HG03103 (cell line): ENCODE data around the gene CEACAM1.
"Not testable (repeated sequence)": the region's sequence is repeated elsewhere in the genome, so short reads cannot be mapped to it uniquely, and the experiment has no call there.

ENCODE experiments used
- ATAC-seq: cut with Tn5 transposase; IDR thresholded peaks from one replicate; pipeline ENCODE4 v1.9.1; 2021; ENCODE audit warnings: low read depth; ENCODE audit not compliant: unreplicated experiment

CEACAM1 gene

DNA sequence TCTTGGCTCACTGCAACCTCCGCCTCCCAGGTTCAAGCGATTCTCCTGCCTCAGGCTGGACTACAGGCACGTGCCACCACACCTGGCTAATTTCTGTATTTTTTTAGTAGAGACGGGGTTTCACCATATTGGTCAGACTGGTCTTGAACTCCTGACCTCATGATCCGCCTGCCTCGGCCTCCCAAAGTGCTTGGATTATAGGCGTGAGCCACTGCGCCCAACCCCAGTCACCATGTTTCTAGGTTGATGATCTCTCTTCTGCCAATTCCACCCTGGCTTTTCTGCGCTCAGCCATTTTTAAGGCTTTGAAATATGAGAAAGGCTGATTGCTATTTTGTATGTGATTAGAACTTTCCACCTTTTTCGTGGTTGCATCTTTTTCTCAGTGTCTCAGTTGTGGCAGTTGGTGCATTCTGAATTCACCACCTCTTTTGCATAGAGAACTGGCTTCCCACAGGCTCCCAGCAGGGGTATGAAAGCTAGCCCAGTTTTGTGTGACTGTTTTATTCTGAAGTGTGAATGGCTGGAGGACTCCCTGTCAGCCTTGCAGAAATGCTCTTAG lies 15.5 kb downstream of the CEACAM1 start:
- no peak for ATAC-seq

DNA sequence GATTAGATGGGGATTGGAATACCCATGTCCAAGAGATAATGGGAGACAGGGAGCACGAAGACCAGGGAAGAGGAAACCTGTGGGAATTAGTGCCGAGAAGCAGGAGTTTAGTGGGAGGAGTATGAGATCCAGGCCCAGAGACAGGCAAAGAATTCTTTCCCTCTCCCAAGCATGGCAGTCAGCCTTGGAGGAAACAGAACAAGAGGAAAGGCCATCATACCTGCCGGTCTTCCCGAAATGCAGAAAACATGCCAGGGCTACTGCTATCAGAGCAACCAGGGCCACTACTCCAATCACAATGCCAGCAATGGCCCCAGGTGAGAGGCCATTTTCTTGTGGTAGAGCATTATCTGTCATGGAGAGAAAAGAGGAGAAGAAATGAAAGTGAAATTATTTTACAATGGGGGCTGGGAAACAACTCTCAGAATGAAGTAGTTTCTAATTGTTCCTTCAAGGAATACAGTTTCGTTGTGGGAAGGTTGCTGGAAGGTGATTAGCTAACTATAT lies 16.1 kb downstream of the CEACAM1 start:
- ATAC-seq: no peak

GRCh38 chr19:42511340-42511739 lies 16.9 kb downstream of the CEACAM1 start:
- no peak for ATAC-seq

GRCh38 chr19:42508892-42509444 lies 19.3 kb downstream of the CEACAM1 start:
- no peak for ATAC-seq

DNA sequence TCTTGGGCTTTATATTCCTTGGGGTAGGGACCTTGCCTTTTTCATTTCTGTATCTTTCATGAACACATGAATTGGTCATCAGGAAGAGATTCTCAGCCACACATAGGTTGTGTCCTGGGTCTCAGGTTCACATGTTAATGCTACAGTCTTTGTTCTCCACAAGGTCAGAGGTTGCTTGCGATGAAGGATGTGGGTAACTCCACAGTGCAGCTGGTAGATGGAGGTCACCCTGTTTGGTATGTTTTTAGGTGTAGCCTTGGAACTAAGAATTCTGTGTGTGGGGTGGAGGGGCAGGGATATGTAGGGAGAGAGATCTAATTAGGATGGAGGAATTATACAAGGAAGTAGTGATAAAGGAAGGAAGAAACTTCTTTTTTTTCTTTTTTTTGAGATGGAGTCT lies 23.2 kb downstream of the CEACAM1 start:
- ATAC-seq: no peak

DNA sequence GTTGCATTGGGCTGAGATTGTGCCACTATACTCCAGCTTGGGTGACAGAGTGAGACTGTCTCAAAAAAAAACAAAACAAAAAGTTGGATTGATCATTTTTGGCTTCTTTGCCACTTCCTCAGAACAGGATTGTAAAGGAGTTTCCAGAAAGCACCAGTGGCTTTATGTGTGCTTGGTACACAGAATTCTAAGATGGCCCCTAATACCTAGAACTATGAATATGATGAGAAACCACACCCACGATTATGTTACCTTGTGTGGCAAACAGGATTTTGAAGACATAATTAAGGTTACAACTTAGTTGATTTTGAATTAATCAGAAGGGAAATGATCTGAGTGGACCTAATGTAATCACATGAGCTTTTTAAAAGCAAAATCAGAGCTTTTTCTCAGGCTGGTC lies 26.5 kb downstream of the CEACAM1 start:
- no peak for ATAC-seq

DNA sequence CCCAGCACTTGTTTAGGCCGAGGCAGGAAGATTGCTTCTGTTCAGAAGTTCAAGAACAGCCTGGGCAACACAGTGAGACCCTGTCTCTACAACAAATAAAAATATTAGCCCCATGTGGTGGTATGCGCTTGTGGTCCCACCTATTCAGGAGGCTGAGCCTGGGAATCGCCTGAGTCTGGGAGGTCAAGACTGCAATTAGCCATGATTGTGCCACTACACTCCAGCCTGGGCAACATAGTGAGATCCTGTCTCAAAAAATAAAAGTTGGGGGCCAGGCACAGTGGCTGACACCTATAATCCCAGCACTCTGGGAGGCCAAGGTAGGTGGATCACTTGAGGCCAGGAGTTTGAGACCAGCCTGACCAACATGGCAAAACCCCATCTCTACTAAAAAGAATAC lies 27.0 kb downstream of the CEACAM1 start:
- not testable (repeated sequence) for ATAC-seq

DNA sequence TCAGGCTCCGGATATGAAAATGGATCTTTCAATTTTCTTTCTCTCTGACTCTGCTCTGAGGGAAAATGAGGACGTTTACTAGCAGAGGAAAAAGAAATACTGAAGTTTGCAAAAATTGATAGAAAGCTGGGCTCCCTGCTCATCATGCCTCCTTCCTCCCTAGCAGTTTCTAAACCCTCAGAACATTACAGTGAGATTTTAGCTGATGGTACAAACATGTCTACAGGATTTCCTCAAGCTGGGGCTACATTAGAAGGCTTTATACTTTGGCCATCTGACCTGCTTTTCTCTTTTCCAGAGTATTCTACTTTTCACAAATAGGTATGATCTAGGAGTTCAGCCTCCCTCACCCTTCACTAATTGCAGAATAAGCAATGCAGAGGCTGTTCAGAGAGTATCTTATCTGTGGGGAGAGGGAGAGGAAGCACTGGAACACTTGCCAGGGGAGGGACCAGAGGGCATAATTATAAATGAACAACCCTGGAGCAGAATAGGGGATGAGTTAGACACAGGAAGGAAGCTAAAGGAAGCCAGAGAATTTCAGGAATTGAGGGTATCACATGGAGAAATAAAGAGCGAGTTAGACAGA lies 30.0 kb downstream of the CEACAM1 start:
- no peak for ATAC-seq

DNA sequence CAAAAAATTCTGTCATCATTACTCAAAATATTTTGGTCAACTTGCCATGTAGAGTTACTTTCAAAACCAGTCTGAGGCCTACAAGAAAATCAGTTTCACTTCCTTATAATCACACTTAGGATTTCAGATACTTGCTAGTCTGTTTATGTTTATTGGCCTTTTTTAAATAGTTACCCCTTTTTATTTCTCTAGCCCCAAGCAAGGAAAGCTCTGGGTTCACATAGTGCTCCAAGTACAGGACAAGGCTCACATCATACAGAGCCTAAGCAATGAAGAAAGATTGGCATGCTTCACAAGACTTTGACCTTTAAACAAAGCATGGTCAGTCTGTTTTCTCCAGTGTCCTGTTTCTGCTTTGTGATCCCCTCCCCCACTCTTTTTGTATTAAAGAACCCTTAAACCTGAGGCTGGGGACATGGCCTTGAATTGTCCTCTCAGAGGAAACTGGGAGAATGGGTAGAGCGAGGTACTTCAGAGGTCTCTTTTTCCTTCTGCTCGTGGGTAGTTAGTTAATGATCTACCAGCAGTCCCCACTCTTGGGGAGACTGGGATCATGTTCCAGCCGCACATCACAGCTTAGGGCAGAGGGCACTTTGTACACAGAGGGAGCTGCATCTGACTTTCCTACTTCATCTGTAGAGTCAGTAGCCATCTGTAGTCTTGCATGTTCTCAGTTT lies 30.7 kb downstream of the CEACAM1 start:
- ATAC-seq: no peak

GRCh38 chr19:42496460-42497133 lies 31.7 kb downstream of the CEACAM1 start:
- no peak for ATAC-seq

DNA sequence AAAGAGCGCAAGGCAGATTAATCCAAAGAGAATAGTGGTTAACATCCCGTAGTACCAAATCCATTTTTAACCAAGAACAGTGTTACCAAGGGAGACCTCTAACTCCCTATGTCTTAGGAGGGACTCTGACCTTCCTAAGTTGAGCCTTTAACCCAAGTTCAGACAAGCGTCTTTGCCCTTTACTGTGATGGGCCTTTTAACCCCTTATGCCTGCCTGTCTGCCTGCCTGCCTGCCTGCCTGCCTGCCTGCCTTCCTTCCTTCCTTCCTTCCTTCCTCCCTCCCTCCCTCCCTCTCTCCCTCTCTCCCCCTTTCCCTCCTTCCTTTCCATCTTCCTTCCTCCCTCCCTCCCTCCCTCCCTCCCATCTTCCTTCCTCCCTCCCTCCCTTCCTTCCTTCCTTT lies 32.6 kb downstream of the CEACAM1 start:
- no peak for ATAC-seq

DNA sequence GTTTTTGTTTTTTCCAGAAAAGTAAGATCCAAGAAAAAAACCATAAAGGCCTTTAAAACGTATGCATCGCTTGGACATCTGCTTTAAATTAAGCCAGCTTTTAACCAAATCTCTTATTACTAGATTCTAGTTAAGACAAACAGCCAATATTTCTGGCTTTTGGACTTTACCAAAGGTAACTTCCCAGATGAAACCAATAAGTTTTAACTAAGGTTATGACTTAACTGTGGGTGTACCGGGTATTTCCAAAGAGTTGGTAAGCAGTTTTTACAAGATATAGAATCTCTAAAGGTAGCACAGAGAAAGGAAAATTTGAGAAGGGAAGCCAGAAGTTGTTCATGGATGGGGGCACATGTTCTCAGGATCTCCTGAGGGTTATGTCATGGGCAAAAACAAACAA lies 34.0 kb downstream of the CEACAM1 start:
- no peak for ATAC-seq

- no peak for ATAC-seq
Measured at GRCh38 chr19:42488783-42489521, 39.3 kb downstream of the CEACAM1 start.

DNA sequence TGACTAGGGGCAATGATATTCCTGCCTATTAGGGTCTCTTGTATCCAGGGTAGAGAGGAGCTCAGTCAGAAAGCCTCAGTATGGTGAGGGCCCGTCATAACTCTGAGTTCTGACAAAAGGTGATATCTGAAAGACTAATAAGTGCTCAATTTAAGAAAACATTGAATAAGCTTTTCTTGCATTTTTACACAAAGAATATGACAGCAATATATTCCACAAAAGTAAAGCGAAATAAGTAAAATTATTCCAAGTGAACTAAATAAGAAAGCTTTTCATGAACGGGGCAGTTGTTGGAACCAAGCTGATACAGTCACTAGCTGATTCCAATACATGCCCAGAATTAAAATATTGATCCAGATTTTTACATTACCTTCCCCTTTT lies 40.5 kb downstream of the CEACAM1 start:
- no peak for ATAC-seq

- ATAC-seq: no peak
Measured at GRCh38 chr19:42487032-42487797, 41.1 kb downstream of the CEACAM1 start.

DNA sequence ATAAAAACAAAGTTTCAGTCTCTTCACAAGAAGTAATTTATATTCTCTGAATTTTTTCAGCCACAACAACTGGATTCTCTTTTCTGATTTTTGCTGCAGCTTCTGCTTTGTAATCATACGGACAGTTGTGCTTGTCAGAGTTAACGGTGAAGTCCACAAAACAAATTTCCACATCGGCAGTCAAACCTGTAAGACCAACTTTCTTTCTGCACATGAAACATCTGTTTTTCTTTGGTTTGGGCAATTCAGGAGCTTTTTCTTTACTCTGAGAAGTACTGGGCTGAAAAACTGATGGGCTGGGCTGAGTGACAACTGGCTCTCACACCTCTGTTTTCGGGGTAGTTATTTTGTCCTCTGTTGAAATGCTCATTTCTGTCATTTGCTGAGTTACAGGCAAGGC lies 43.2 kb downstream of the CEACAM1 start:
- ATAC-seq: not testable (repeated sequence)

DNA sequence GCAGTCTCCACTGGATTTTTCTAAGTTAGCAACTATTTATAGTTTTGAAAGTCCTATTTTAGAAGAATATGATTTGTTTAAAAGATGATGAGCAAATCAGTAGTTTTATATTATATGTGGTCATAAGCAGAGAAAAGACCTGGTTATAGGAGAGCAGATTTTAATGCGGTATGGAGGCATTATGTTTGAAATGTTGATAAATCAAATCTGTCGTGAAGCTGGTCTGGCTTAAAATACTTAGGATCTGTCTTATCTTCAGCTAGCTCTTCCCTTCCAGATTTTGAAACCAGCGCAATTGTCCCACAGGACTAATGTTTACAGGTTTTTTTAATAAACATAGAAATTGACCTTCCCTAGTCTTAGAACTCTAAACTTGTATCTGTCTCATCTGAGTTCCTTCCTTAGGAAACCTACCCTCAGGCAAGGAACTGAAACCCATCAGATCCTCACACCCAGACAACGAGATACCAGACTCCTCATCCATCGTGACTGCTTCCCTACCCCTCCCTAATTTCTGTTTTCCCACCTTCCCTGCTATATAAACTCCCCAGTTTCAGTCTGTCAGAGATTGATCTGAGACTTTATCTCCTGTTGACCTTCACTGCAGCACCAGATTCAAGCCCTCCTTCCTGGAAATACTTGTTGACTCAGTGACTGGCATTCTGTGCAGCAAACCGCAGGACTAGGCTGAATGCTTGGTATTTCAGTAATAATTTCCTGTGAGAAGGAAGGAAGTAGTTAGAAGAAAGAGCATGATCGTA lies 47.8 kb downstream of the CEACAM1 start:
- no peak for ATAC-seq

GRCh38 chr19:42479736-42480135 lies 48.5 kb downstream of the CEACAM1 start:
- no peak for ATAC-seq

- ATAC-seq: no peak
Measured at GRCh38 chr19:42478765-42479311, 49.4 kb downstream of the CEACAM1 start.
